Epithelial cell of esophagus (primary cell): ENCODE data around the gene NXPH4.

Experiments
- DNase-seq: peaks from one replicate; pipeline ENCODE4 v3.0.0; 2010; ENCODE audit warnings: low read depth
- H3K4me3 ChIP-seq: 2 replicates; pipeline ENCODE4 v1.5.1; 2011; ENCODE audit warnings: mild to moderate bottlenecking, low read length, control low read depth
- CTCF ChIP-seq: IDR thresholded peaks from 2 replicates; pipeline ENCODE4 v1.5.1; 2011; ENCODE audit warnings: low read depth, mild to moderate bottlenecking, low read length, control low read depth, inconsistent platforms; ENCODE audit not compliant: insufficient read depth; ENCODE audit errors: missing control alignments

The NXPH4 gene

GRCh38 chr12:57222286-57223190, 5.9 kb downstream of the NXPH4 start:
- H3K4me3 ChIP-seq: no peak overlapping the region
- DNase-seq: no peak
- TF ChIP-seq CTCF: no peak

GRCh38 chr12:57223191-57224165, 6.9 kb downstream of the NXPH4 start:
- no peak for TF ChIP-seq CTCF
- H3K4me3 ChIP-seq: no peak overlapping the region
- no peak for DNase-seq

GRCh38 chr12:57224278-57224972, 7.8 kb downstream of the NXPH4 start:
- no peak for DNase-seq
- TF ChIP-seq CTCF: no peak
- H3K4me3 ChIP-seq: no peak overlapping the region

GRCh38 chr12:57224973-57225679, 8.5 kb downstream of the NXPH4 start:
- DNase-seq: peak; percentile 40
- H3K4me3 ChIP-seq: no peak overlapping the region
- peak; percentile 11 for TF ChIP-seq CTCF

- DNase-seq: no peak
- H3K4me3 ChIP-seq: no peak overlapping the region
- TF ChIP-seq CTCF: no peak
Measured at GRCh38 chr12:57225680-57226210, 9.2 kb downstream of the NXPH4 start.
